Suppressor macrophage treated with lipopolysaccharide for 1 hour (primary cell): ENCODE results near the gene CACNA1H.
"Not testable (repeated sequence)": the region's sequence is repeated elsewhere in the genome, so short reads cannot be mapped to it uniquely, and the experiment has no call there.

Experiments used
- DNase-seq, 3 donors: peaks; one replicate each; pipeline ENCODE4 v3.0.0-alpha.2; 2020 to 2022

Gene CACNA1H

DNA sequence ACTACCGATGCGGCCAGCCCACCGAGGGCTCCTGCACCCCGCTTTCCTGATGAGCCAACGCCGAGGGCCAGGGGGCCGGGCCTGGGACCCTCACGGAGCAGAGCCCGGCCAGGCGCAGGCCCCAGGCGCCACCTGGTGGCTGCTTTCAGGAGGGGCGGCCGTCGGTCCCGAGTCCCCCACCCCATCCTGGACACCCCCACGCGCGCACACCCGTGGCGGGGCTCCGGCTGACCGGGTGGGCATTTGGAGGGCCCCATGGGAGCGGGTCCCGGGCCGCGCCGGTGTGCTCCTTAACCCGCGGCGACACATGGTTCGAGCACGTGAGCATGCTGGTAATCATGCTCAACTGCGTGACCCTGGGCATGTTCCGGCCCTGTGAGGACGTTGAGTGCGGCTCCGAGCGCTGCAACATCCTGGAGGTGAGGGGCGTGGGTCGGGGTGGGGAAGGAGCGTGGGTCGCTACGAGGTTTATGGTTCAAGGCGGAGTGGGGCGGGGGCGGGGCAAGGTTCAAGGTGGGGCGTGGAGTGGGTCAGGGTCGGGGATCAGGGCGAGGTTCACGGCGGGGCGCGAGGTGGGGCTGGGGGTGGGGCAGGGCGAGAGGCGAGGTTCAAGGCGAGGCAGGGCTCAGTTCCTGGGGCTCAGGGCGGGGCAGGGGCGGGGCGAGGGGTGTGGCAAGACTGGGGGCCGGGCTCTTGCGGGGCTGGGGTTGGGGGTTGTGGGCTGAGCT is 41.9 kb downstream of the CACNA1H start:
- DNase-seq, result peak in 2 of 3 donors; percentile 11 to 39

DNA sequence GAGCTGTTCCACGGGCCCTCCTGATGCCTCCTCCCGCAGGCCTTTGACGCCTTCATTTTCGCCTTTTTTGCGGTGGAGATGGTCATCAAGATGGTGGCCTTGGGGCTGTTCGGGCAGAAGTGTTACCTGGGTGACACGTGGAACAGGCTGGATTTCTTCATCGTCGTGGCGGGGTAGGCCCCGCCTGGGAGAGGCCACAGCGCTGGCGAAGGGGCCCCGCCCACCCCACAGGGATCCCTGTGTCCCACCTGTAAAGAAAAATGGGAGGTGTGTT is 42.4 kb downstream of the CACNA1H start:
- DNase-seq, result no peak

DNA sequence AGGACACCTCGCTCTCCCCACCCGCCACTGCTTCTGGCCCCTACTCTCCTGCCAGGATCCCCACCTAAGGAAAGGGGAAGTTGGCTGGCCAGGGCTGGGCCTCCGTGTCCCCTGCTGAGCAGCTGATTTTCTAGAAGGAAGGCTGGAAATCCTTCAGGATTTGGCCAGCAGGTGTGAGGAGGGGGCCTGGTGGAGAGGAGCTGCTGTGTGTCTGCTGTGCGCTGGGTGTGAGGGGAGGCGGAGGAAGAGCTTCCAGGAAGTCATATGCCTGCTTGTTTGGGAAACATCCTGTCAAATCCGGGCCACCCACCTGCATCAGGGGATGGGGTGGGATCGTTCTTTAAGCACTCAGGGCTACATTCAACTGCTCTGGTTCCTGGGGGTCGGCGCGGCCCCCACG is 43.6 kb downstream of the CACNA1H start:
- DNase-seq, result no peak

DNA sequence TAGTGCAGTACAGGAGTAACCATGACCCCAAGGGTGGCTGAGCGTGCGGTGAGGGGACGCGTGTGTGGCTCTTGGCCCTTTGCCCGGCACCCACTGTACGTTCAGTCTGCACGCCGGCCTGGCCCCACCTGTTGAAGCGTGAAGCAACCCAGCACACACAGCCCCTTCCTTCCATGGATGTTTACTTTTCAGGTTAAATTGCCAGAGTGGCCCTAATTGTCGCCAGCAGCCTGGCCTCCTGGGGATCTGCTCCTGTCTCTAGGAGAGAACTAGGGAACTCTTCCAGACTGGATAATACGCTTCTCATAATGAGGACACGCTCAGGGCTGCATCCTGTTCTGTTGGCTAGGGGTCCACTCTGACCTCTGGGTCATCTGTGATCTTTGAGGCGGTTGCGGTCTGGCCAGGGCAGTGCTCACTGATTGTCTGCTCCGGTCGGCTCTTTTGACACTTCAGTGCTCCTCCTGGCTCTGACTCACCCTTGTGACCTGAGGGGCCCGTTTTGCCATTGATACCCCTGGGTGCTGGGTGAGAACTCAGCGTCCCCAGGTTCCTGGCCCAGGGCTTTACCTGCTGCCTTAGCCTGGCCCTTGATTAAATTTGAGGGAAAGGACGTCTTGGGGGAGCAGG is 44.4 kb downstream of the CACNA1H start:
- DNase-seq, result no peak

GRCh38 chr16:1198194-1198593 is 45.3 kb downstream of the CACNA1H start:
- DNase-seq, result no peak

DNA sequence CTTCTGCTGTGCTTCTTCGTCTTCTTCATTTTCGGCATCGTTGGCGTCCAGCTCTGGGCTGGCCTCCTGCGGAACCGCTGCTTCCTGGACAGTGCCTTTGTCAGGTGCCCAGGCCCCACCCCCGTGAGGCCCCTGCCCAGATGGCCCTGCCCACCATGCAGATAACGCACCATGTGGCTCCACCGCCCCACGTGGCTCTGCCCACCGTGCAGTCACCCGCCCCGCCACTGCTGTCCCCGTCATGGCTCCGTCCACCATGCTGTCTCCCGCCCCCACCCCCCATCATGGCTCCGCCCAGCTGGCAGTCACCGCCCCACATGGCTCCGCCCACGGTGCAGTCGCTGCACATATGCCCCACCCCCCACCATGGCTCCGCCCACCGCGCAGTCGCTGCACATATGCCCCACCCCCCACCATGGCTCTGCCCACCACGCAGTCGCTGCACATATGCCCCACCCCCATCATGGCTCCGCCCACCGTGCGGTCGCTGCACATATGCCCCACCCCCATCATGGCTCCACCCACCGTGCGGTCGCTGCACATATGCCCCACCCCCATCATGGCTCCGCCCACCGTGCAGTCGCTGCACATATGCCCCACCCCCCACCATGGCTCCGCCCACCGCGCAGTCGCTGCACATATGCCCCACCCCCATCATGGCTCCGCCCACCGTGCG is 45.9 kb downstream of the CACNA1H start:
- not testable (repeated sequence) for DNase-seq

DNA sequence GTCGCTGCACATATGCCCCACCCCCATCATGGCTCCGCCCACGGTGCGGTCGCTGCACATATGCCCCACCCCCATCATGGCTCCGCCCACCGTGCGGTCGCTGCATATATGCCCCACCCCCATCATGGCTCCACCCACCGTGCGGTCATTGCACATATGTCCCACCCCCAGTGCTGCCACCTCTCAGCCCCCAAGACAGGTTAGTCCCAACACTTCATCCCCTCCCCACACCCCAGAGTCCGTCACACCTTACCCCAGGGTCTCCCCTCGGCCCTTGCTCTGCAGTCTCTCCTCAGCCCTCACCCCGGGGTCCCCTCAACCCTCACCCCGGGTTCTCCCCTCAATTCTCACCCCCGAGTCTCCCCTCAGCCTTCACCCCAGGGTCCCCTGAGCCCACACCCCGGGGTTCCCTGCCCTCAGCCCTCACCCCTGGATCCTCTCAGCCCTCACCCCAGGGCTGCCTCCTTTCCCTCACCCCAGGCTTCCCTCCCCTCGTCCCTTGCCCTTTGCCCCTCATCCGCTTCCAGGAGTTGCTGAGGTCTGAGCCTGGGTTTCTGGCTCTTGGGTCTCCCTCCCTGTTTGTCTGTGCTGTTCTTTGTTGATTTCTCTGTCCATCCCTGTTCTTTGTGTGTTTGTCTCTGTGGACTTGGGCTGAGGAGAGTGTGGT is 46.6 kb downstream of the CACNA1H start:
- DNase-seq, result no peak

DNA sequence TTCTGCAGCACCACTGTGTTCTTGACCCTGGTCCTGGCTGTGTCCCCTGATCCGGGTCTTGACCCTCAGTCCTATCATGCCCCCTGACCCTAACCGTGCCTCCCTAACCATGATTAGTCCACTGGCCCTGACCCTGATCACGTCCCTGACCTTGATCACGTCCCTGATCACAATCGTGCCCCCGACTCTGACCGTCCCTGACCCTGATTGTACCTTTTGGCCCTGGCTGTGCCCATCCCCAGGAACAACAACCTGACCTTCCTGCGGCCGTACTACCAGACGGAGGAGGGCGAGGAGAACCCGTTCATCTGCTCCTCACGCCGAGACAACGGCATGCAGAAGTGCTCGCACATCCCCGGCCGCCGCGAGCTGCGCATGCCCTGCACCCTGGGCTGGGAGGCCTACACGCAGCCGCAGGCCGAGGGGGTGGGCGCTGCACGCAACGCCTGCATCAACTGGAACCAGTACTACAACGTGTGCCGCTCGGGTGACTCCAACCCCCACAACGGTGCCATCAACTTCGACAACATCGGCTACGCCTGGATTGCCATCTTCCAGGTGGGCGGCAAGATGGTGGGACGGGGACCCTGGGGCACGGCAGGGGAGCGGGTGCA is 47.2 kb downstream of the CACNA1H start:
- DNase-seq, result no peak

DNA sequence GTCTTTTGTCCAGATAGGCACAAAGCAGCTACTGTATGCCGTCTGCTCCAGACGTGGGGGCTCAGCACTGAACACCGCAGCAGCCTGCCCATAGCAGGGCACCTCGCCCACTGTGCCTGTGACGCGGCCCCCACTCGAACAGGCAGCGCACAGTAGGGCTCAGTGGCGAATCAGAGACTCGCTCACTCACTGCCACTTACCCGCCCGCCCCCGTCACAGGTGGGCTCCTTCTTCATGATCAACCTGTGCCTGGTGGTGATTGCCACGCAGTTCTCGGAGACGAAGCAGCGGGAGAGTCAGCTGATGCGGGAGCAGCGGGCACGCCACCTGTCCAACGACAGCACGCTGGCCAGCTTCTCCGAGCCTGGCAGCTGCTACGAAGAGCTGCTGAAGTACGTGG is 48.5 kb downstream of the CACNA1H start:
- no peak for DNase-seq

DNA sequence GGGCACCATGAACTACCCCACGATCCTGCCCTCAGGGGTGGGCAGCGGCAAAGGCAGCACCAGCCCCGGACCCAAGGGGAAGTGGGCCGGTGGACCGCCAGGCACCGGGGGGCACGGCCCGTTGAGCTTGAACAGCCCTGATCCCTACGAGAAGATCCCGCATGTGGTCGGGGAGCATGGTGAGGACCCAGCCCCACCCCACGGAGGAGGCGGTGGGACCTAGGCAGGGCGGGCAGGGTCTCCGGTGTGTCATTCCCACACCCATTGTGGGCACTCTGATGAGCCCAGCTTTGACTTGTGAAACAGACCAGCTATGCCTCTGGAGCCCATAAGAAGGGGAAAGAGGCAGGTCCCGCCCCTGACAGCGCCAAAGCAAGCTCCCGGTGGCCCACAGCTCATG is 49.4 kb downstream of the CACNA1H start:
- no peak for DNase-seq

GRCh38 chr16:1204933-1205332 is 52.0 kb downstream of the CACNA1H start:
- no peak for DNase-seq

DNA sequence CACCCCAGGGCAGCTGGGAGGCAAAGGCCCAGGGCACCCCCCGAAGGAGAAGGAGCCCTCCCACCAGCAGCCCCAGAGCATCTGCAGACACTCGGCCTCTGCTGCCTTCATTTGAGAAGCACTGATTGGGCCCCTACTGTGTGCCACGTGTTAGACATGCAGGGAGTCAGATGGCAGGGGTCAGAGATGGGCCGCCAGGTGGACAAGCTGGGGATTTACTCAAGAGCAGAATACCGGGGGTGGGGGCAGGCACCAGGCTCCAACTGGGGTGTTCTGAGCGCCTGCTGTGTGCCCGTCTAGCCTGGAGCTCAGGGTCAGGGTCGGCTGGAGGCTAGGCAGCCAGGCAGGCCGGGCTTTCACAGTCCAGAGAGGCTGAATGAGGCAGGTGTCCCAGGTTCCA is 53.4 kb downstream of the CACNA1H start:
- no peak for DNase-seq

- DNase-seq, result no peak
Measured at GRCh38 chr16:1206786-1207185, 53.9 kb downstream of the CACNA1H start.

DNA sequence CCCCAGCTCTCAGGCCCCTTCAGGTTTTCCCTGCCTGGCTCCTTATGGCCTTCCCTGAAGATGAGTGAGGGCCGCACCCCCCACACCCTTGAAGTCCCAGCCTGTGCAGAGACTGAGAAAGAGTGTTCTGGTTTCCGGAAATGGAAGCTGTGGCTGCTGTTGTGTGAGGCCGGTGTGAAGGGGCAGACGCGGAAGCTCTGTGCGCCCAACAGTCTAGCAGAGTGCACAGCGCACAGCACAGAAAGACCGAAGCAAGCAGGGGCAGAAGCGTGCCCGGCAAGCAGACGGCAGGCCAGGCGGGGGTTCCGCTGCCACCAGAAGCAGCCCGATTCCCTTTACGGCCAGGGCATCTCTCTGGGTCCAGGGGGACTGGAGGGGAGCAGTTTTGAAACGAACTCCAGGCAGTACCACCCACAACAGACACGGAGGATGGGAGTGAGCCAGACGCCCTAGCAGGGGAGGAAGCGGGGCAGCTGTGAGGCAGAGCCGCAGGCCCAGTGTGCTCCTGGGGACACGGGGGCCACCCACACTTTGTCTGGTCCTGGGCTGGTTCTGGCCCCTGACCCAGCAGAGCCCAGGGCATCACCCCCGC is 55.4 kb downstream of the CACNA1H start:
- DNase-seq, result no peak

- no peak for DNase-seq
Measured at GRCh38 chr16:1209081-1209480, 56.2 kb downstream of the CACNA1H start.

DNA sequence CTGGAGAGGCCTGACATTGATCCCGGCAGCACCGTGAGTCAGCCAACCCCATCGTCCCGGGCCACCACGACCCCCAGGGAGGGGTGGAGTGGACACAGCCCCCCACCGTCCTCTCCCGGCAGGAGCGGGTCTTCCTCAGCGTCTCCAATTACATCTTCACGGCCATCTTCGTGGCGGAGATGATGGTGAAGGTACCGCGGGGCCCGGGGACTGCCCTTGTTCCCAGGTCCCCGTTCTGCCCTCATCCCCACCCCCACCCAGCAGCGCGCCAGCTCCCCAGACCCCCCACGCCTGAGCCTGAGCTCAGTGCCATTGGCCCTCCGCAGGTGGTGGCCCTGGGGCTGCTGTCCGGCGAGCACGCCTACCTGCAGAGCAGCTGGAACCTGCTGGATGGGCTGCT is 57.6 kb downstream of the CACNA1H start:
- no peak for DNase-seq

GRCh38 chr16:1211451-1212268 is 58.8 kb downstream of the CACNA1H start:
- no peak for DNase-seq

GRCh38 chr16:1212616-1213194 is 59.8 kb downstream of the CACNA1H start:
- DNase-seq, result no peak

DNA sequence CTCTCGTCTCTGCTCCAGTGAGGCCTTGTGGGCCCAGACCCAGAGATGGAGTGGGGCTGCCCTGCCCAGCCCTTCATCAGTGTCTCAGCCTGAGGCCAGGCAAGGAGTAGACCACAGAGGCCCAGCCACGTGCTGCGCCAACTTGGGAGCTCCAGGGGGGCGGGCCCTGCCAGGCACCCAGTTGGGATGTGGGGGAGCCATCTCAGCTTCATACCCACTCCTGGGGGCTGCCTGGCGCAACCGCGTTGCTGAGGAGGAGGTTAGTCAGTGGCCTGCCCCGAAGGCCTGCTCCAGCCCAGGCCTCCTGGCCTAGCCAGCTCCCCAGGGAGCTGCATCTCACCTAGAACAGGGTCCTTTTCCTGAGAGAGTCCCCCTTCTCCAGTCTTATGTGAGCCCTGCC is 60.3 kb downstream of the CACNA1H start:
- no peak for DNase-seq

GRCh38 chr16:1213796-1214372 is 61.0 kb downstream of the CACNA1H start:
- DNase-seq, result no peak

- DNase-seq, result no peak
Measured at GRCh38 chr16:1214719-1215118, 61.8 kb downstream of the CACNA1H start.
